Activated CD4-positive, alpha-beta T cell treated with anti-CD3 and anti-CD28 coated beads, Interleukin-2, amount 10 ng/mL, durations not matched to agents 24 days and 14 days (primary cell): ENCODE measurements around the gene FEN1. TPM values are rescaled to one million over a fixed set of nuclear protein-coding genes. Genes with fewer than 3 reads are reported as not detected.

Experiments
- DNase-seq: peaks from one replicate; pipeline ENCODE4 v3.0.0; 2022
- H3K27ac Mint-ChIP-seq: one replicate; pipeline ENCODE4 v1.8.0; 2022; ENCODE audit warnings: mild to moderate bottlenecking, mixed read lengths
- H3K27me3 Mint-ChIP-seq: one replicate; pipeline ENCODE4 v1.8.0; 2022; ENCODE audit warnings: mixed read lengths
- H3K36me3 Mint-ChIP-seq: one replicate; pipeline ENCODE4 v1.8.0; 2022; ENCODE audit warnings: low read depth, mild to moderate bottlenecking, mixed read lengths
- H3K4me1 Mint-ChIP-seq: one replicate; pipeline ENCODE4 v1.8.0; 2021; ENCODE audit warnings: mixed read lengths
- H3K4me3 Mint-ChIP-seq: one replicate; pipeline ENCODE4 v1.8.0; 2022; ENCODE audit warnings: mild to moderate bottlenecking, moderate library complexity, mixed read lengths
- H3K9me3 Mint-ChIP-seq: one replicate; pipeline ENCODE4 v1.8.0; 2021; ENCODE audit warnings: mixed read lengths
- intact Hi-C: fragments of 100-400 bp; cut with micrococcal nuclease; formaldehyde crosslinking; loops from one replicate; pipeline ENCODE4 v1.15.1; 2023
- total RNA-seq: library from RNA; stranded (reverse); gene quantifications from 2 replicates; pipeline ENCODE4 v1.2.3, GENCODE V29; 2022

FEN1 gene
- total RNA-seq, 1 donor from 2014 or later = 144 TPM

GRCh38 chr11:61775606-61776554 is 16.8 kb upstream of the FEN1 start:
- peak; percentile 54 for DNase-seq
- peaks cover 15% of the 10 kb centered on the region for H3K4me1 Mint-ChIP-seq
- H3K27ac Mint-ChIP-seq = no peak overlapping the region
- no peaks in the 10 kb centered on the region for H3K27me3 Mint-ChIP-seq
- no peak overlapping the region for H3K4me3 Mint-ChIP-seq
- H3K9me3 Mint-ChIP-seq = no peaks in the 10 kb centered on the region
- intact Hi-C loops = loop anchor here (2.0 kb wide), 1 partner anchor 23 kb away; the partner anchor contains the start of gene MYRF
- H3K36me3 Mint-ChIP-seq = no peaks in the 10 kb centered on the region

GRCh38 chr11:61776561-61777075 is 16.1 kb upstream of the FEN1 start:
- Mint-ChIP-seq H3K4me1 (peaks cover 13% of the 10 kb centered on the region), H3K36me3 (no peaks in the 10 kb centered on the region), H3K4me3 (peak overlapping the region; percentile 71), H3K27ac (no peak overlapping the region), H3K27me3 (no peaks in the 10 kb centered on the region), H3K9me3 (no peaks in the 10 kb centered on the region)
- DNase-seq = peak; percentile 90
- intact Hi-C loops = loop anchor here (1.0 to 2.0 kb wide), 2 partner anchors 16 to 24 kb away; partner anchors contain the start of genes FEN1, MYRF and TMEM258

DNA sequence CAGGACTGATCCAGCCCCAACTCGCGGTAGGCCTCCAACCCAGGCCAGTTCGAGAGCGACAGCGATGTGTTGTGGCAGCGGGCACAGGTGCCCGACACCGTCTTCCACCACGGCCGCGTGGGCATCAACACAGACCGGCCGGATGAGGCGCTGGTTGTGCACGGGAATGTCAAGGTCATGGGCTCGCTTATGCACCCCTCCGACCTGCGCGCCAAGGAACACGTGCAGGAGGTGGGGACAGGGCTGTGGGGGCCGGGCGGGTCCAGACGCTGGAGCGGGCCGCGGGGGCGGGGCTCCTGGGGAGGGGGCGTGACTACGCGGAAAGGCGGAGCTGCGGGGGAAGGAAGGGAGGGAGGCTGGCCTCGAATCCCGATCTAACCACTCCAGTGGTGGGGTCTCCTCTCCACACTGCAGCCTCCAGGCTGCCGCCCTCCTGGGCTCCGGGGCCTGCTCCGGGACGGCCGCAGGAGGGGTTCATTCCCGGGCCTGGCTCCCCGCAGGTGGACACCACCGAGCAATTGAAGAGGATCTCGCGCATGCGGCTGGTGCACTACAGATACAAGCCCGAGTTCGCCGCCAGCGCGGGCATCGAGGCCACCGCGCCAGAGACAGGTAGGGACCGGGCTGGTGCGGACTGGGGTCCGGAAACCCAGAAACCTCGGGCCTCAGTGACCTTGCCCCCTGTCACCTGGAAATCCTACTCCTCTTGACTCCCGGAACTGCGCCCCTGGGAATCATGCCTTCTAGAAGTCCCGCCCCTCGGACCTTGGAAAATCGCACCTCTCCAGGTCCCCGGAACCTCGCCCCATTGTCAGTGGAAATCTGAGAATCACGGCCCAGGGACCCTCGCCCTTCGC is 15.2 kb upstream of the FEN1 start:
- DNase-seq = peak; percentile 93
- Mint-ChIP-seq H3K4me1 (peaks cover 13% of the 10 kb centered on the region), H3K27ac (no peak overlapping the region), H3K27me3 (no peaks in the 10 kb centered on the region), H3K4me3 (peak overlapping the region; percentile 71), H3K9me3 (no peaks in the 10 kb centered on the region), H3K36me3 (no peaks in the 10 kb centered on the region)
- intact Hi-C loops = loop anchor here (1.0 to 2.0 kb wide), 2 partner anchors 15 to 25 kb away; partner anchors contain the start of genes FEN1, MYRF and TMEM258

- peak overlapping the region; percentile 64 for H3K4me3 Mint-ChIP-seq
- H3K4me1 Mint-ChIP-seq = peaks cover 13% of the 10 kb centered on the region
- no peak overlapping the region for H3K27ac Mint-ChIP-seq
- no peaks in the 10 kb centered on the region for H3K36me3 Mint-ChIP-seq
- intact Hi-C loops = no loop called here
- H3K9me3 Mint-ChIP-seq = no peaks in the 10 kb centered on the region
- H3K27me3 Mint-ChIP-seq = no peaks in the 10 kb centered on the region
- no peak for DNase-seq
Measured at GRCh38 chr11:61778357-61778886, 14.3 kb upstream of the FEN1 start.

DNA sequence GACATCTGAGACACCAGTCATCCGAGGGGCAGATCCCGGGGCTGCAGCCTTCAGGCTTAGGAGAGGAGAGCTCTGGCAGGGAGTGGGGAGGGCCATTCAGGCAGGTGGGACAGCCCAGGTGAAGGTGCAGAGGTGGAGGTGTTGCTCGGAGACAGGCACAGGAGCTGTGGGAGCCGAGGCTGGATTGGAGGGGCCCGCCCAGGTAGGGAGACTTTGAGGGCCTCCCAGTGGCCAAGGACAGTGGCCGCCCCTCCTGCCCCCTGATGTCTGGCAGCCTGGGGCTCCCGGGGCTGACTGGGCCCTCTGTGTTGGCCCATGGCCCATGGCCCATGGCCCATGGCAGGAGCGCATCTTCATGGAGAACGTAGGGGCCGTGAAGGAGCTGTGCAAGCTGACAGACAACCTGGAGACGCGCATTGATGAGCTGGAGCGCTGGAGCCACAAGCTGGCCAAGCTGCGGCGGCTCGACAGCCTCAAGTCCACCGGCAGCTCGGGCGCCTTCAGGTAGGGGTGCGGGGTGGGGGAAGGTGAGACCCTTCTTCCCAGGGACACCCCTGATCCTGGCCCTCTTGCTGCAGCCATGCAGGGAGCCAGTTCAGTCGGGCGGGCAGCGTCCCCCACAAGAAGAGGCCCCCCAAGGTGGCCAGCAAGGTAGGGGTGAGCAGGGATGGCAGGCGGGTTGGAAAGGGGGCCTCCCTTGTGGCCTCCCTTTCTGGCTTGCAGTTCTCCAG is 13.6 kb upstream of the FEN1 start:
- H3K4me3 Mint-ChIP-seq = no peak overlapping the region
- H3K27me3 Mint-ChIP-seq = no peaks in the 10 kb centered on the region
- no peaks in the 10 kb centered on the region for H3K36me3 Mint-ChIP-seq
- no peaks in the 10 kb centered on the region for H3K9me3 Mint-ChIP-seq
- peaks cover 13% of the 10 kb centered on the region for H3K4me1 Mint-ChIP-seq
- intact Hi-C loops = no loop called here
- no peak overlapping the region for H3K27ac Mint-ChIP-seq
- no peak for DNase-seq

GRCh38 chr11:61779666-61780525 is 12.8 kb upstream of the FEN1 start:
- Mint-ChIP-seq H3K27me3 (no peaks in the 10 kb centered on the region), H3K4me3 (no peak overlapping the region), H3K9me3 (no peaks in the 10 kb centered on the region), H3K36me3 (peaks cover 3% of the 10 kb centered on the region), H3K27ac (no peak overlapping the region), H3K4me1 (peaks cover 13% of the 10 kb centered on the region)
- intact Hi-C loops = no loop called here
- no peak for DNase-seq

GRCh38 chr11:61780581-61781162 is 12.0 kb upstream of the FEN1 start:
- H3K36me3 Mint-ChIP-seq = peaks cover 7% of the 10 kb centered on the region
- peaks cover 11% of the 10 kb centered on the region for H3K4me1 Mint-ChIP-seq
- H3K9me3 Mint-ChIP-seq = no peaks in the 10 kb centered on the region
- H3K27ac Mint-ChIP-seq = no peak overlapping the region
- no peaks in the 10 kb centered on the region for H3K27me3 Mint-ChIP-seq
- DNase-seq = no peak
- H3K4me3 Mint-ChIP-seq = no peak overlapping the region
- intact Hi-C loops = no loop called here

DNA sequence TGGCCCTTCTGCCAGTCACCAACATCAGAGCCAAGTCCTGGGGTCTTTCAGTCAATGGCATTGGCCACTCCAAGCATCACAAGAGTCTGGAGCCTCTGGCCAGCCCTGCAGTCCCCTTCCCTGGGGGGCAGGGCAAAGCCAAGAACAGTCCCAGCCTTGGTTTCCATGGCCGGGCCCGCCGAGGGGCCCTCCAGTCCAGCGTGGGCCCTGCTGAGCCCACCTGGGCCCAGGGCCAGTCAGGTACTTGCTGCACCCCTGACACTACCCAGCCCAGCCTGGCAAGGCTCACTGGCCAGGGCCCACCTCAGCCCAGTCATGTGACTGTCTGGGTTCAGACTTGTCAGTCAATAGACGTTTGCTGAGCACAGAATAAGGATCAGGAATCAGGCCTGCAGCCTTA is 11.1 kb upstream of the FEN1 start:
- no peak for DNase-seq
- peaks cover 8% of the 10 kb centered on the region for H3K36me3 Mint-ChIP-seq
- H3K9me3 Mint-ChIP-seq = no peaks in the 10 kb centered on the region
- H3K4me3 Mint-ChIP-seq = no peak overlapping the region
- intact Hi-C loops = no loop called here
- H3K4me1 Mint-ChIP-seq = peaks cover 8% of the 10 kb centered on the region
- no peaks in the 10 kb centered on the region for H3K27me3 Mint-ChIP-seq
- H3K27ac Mint-ChIP-seq = no peak overlapping the region

GRCh38 chr11:61782299-61782698 is 10.4 kb upstream of the FEN1 start:
- DNase-seq = no peak
- Mint-ChIP-seq H3K27me3 (no peaks in the 10 kb centered on the region), H3K9me3 (no peaks in the 10 kb centered on the region), H3K4me1 (peaks cover 3% of the 10 kb centered on the region), H3K27ac (no peak overlapping the region), H3K4me3 (no peak overlapping the region), H3K36me3 (peaks cover 8% of the 10 kb centered on the region)
- intact Hi-C loops = no loop called here

DNA sequence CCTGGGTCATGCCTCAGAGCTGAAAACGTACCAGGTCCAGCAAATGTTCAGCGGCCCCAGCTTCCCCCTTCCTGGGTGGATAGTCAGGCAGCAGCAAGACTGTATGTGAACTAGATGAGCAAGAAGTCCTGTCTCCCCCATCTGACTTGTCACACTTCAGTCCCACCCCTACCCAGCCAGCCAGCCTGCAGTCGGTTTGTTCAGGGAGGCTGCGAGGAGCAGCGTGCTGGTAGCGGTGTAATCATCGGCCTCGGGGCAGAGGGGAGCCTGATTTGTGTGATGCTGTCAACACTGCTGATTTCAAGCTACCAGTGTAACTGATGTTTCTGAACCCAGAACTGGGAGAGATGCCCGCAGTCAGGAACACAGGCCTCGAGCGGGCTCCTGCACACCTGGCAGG is 9.9 kb upstream of the FEN1 start:
- Mint-ChIP-seq H3K27me3 (no peaks in the 10 kb centered on the region), H3K27ac (no peak overlapping the region), H3K9me3 (no peaks in the 10 kb centered on the region), H3K36me3 (peaks cover 8% of the 10 kb centered on the region), H3K4me3 (no peak overlapping the region), H3K4me1 (peaks cover 2% of the 10 kb centered on the region)
- intact Hi-C loops = no loop called here
- DNase-seq = no peak

DNA sequence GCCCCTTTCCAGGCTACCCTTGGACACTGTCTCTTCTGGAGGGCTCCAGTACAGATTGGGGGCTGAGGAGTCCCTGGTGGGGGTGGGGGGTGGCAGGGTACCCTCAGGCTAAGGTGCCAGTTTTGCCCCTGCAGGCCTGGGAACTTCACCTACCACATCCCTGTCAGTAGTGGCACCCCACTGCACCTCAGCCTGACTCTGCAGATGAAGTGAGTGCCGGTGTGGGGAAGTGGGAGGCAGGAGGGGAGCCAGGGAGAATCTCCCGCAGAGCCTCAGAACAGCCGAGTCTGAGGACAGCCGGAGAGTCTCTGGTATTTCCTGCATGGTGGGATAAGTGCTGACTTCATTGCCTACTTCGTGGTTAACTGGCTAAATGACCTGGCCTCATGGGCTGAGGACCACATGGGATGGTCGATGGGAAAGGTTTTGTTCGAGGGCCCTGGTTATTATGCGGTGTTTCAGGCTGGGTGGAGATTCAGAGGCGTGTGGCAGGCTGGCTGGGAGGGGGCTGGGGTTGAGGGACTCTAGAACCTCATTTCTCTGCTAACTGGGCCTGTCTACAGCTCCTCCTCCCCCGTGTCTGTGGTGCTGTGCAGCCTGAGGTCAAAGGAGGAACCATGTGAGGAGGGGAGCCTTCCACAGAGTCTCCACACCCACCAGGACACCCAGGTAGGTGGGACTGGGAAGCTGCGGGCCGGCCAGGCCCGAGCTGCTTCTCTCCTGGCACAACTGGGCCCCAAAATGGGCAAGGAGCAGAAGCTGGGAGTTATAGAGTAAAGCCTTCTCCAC is 8.8 kb upstream of the FEN1 start:
- H3K27me3 Mint-ChIP-seq = no peaks in the 10 kb centered on the region
- H3K27ac Mint-ChIP-seq = no peak overlapping the region
- no peaks in the 10 kb centered on the region for H3K4me1 Mint-ChIP-seq

DNA sequence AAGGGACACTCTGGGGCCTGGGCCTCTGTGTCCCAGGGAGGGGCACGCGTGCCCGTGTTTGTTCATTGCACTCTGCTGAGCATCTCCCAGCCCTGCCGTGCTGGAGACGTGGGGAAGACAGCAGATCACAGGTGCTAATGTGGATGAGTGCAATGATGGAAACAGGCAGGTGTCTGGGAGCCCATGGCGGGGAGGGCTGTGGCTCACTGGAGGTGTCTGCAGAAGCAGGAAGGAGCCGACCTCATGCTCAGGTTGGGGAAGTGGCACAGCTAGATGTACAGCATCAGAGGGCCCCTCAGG is 8.3 kb upstream of the FEN1 start:
- no peak for DNase-seq
- H3K27me3 Mint-ChIP-seq = no peaks in the 10 kb centered on the region
- no peak overlapping the region for H3K27ac Mint-ChIP-seq
- intact Hi-C loops = no loop called here
- H3K9me3 Mint-ChIP-seq = no peaks in the 10 kb centered on the region
- peaks cover 3% of the 10 kb centered on the region for H3K4me1 Mint-ChIP-seq
- peaks cover 21% of the 10 kb centered on the region for H3K36me3 Mint-ChIP-seq
- H3K4me3 Mint-ChIP-seq = no peak overlapping the region

More for the DNA sequence above, 8.8 kb upstream of the FEN1 start:
- DNase-seq = no peak
- no peak overlapping the region for H3K4me3 Mint-ChIP-seq
- peaks cover 17% of the 10 kb centered on the region for H3K36me3 Mint-ChIP-seq
- intact Hi-C loops = no loop called here
- no peaks in the 10 kb centered on the region for H3K9me3 Mint-ChIP-seq
